ENCODE measurements around the gene SHC2.

The SHC2 gene

GRCh38 chr19:458091-459042, 2.5 kb downstream of the SHC2 start:
- TF ChIP-seq EZH2phosphoT487 (IDR thresholded peaks at IDR 0.05; ENCODE audit: borderline replicate concordance, low read length) (no peak), CTCF (IDR thresholded peaks at IDR 0.05; ENCODE audit: low read depth, low read length, poor library complexity, severe bottlenecking) (no peak)
- Histone ChIP-seq H3K4me2 (ENCODE audit: low read length) (no peak overlapping the region), H3K79me2 (ENCODE audit: control insufficient read depth, low read length) (no peaks in the 10 kb centered on the region), H3K27ac (ENCODE audit: low read depth, low read length) (no peak overlapping the region), H3K27me3 (ENCODE audit: control insufficient read depth, low read length) (no peaks in the 10 kb centered on the region), H4K20me1 (ENCODE audit: control insufficient read depth, insufficient read depth, low read depth, low read length) (no peaks in the 10 kb centered on the region), H3K36me3 (ENCODE audit: control insufficient read depth, low read length) (no peaks in the 10 kb centered on the region), H3K9me3 (ENCODE audit: control insufficient read depth, insufficient read depth, low read length) (peaks cover 36% of the 10 kb centered on the region), H3K9me2 (replicated peaks; ENCODE audit: control insufficient read depth, low read length) (no peaks in the 10 kb centered on the region), H3K4me1 (ENCODE audit: control insufficient read depth, low read length) (no peaks in the 10 kb centered on the region), H3K4me3 (ENCODE audit: low read length) (no peak overlapping the region), H3F3A (ENCODE audit: control insufficient read depth, insufficient read depth) (no peaks in the 10 kb centered on the region)

DNA sequence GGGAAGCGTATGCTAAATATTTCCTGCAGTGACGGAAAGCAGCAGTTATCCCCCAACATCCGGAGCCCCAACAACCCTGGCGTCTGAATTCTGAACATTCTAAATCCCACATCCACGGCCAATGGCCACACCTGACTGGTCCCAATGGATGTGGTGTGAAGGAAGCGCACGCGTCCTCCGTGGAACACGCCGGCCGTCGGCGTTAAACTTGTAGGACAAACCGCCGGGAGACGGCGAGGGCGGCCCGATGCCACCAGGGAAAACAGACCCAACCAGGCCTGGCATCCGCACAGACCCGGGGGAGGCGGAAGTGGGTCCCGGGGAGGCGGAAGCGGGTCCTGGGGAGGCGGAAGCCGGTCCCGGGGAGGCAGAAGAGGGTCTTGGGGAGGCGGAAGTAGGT, 3.2 kb downstream of the SHC2 start:
- Histone ChIP-seq H3K4me1 (ENCODE audit: control insufficient read depth, low read length) (no peaks in the 10 kb centered on the region), H3K79me2 (ENCODE audit: control insufficient read depth, low read length) (no peaks in the 10 kb centered on the region), H3K27ac (ENCODE audit: low read depth, low read length) (no peak overlapping the region), H4K20me1 (ENCODE audit: control insufficient read depth, insufficient read depth, low read depth, low read length) (no peaks in the 10 kb centered on the region), H3K36me3 (ENCODE audit: control insufficient read depth, low read length) (no peaks in the 10 kb centered on the region), H3K4me2 (ENCODE audit: low read length) (no peak overlapping the region), H3F3A (ENCODE audit: control insufficient read depth, insufficient read depth) (no peaks in the 10 kb centered on the region), H3K4me3 (ENCODE audit: low read length) (no peak overlapping the region), H3K9me2 (replicated peaks; ENCODE audit: control insufficient read depth, low read length) (no peaks in the 10 kb centered on the region), H3K9me3 (ENCODE audit: control insufficient read depth, insufficient read depth, low read length) (peaks cover 43% of the 10 kb centered on the region), H3K27me3 (ENCODE audit: control insufficient read depth, low read length) (no peaks in the 10 kb centered on the region)
- TF ChIP-seq CTCF (IDR thresholded peaks at IDR 0.05; ENCODE audit: low read depth, low read length, poor library complexity, severe bottlenecking) (no peak), EZH2phosphoT487 (IDR thresholded peaks at IDR 0.05; ENCODE audit: borderline replicate concordance, low read length) (no peak)

DNA sequence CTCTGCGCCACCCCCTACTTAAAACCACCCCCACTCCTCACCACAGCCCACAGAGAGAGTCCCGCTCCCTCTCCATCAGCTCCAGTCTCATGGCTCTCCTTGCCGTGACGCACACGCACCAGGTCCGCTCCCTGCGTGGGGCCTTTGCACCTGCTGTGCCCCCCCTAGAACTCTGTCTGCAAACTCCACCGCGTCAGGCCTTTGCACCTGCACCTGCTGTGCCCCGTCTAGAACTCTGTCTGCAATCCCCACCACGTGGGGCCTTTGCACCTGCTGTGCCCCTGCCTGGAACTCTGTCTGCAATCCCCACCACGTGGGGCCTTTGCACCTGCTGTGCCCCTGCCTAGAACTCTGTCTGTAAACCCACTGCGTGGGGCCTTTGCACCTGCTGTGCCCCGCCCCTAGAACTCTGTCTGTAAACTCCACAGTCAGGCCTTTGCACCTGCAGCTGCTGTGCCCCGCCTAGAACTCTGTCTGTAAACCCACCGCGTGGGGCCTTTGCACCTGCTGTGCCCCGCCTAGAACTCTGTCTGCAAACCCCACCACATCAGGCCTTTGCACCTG, 4.2 kb downstream of the SHC2 start:
- TF ChIP-seq CTCF (IDR thresholded peaks at IDR 0.05; ENCODE audit: low read depth, low read length, poor library complexity, severe bottlenecking) (no peak), EZH2phosphoT487 (IDR thresholded peaks at IDR 0.05; ENCODE audit: borderline replicate concordance, low read length) (no peak)
- Histone ChIP-seq H4K20me1 (ENCODE audit: control insufficient read depth, insufficient read depth, low read depth, low read length) (no peaks in the 10 kb centered on the region), H3K9me3 (ENCODE audit: control insufficient read depth, insufficient read depth, low read length) (peaks cover 42% of the 10 kb centered on the region)

More for the DNA sequence above, 4.2 kb downstream of the SHC2 start:
- Histone ChIP-seq H3K9me2 (replicated peaks; ENCODE audit: control insufficient read depth, low read length) (no peaks in the 10 kb centered on the region), H3F3A (ENCODE audit: control insufficient read depth, insufficient read depth) (no peaks in the 10 kb centered on the region), H3K36me3 (ENCODE audit: control insufficient read depth, low read length) (no peaks in the 10 kb centered on the region), H3K4me3 (ENCODE audit: low read length) (no peak overlapping the region), H3K4me2 (ENCODE audit: low read length) (no peak overlapping the region), H3K79me2 (ENCODE audit: control insufficient read depth, low read length) (no peaks in the 10 kb centered on the region), H3K27ac (ENCODE audit: low read depth, low read length) (no peak overlapping the region), H3K27me3 (ENCODE audit: control insufficient read depth, low read length) (no peaks in the 10 kb centered on the region), H3K4me1 (ENCODE audit: control insufficient read depth, low read length) (no peaks in the 10 kb centered on the region)
